Mucosa of descending colon (tissue), 3 donors: Measurements from ENCODE around the gene KCNJ14. TPM values are rescaled to one million over a fixed set of nuclear protein-coding genes. Genes with fewer than 3 reads are reported as not detected.
A peak's percentile ranks its signal among the peaks of the same experiment; 100 is the strongest.

Experiments
- ATAC-seq: fragments of 200-7000 bp; cut with Tn5 transposase; one replicate; pipeline ENCODE4 v1.9.1; 2020; ENCODE audit warnings: mild to moderate bottlenecking, moderate library complexity
- DNase-seq, 3 donors: peaks; one replicate each; pipeline ENCODE4 v3.0.0-alpha.2; 2020
- H3K36me3 ChIP-seq: fragments of 200-600 bp; one replicate; pipeline ENCODE4 v1.8.0; 2021; ENCODE audit warnings: low read depth, mild to moderate bottlenecking
- H3K4me1 ChIP-seq: fragments of 200-600 bp; one replicate; pipeline ENCODE4 v1.8.0; 2021; ENCODE audit warnings: low read depth, mild to moderate bottlenecking
- H3K4me3 ChIP-seq: fragments of 200-600 bp; one replicate; pipeline ENCODE4 v1.8.0; 2021; ENCODE audit warnings: mild to moderate bottlenecking
- H3K9me3 ChIP-seq: fragments of 200-600 bp; one replicate; pipeline ENCODE4 v1.8.0; 2021; ENCODE audit warnings: mild to moderate bottlenecking
- CTCF ChIP-seq: fragments of 200-600 bp; IDR thresholded peaks from one replicate; pipeline ENCODE4 v1.8.0; 2022; ENCODE audit warnings: antibody characterized with exemption, mild to moderate bottlenecking
- intact Hi-C, 2 donors: fragments of 100-400 bp; cut with DNase I in 1 of 2; cut with micrococcal nuclease in 1 of 2; formaldehyde crosslinking; loops; one replicate each; pipeline versions ENCODE4 v1.11.0 to v1.11.1; 2022; cut with DNase I, micrococcal nuclease
- total RNA-seq, 3 donors: library from RNA; stranded (reverse); fragmentation: NEBNext Ultra II Directional in 2 of 3; extraction: Animal tissue kit (Norgen Biotek cat#: 25700) in 2 of 3; gene quantifications; one replicate each; pipeline versions ENCODE4 v1.2.1 to v1.2.4, GENCODE V29; 2021 to 2023
- donor health status: DM: no; HTN: no; CAD: no; lungs with moderate emphysema.
- donor health status: DM: no; HTN: no; CAD: no.
- donor health status: DM: no; HTN: yes; CAD: no.

Gene KCNJ14
- total RNA-seq, 3 donors from 2014 or later = 0.46 to 1.3 (median 0.67) TPM

- no peak for TF ChIP-seq CTCF
- Histone ChIP-seq H3K36me3 (no peaks in the 10 kb centered on the region), H3K4me3 (no peak overlapping the region), H3K9me3 (no peaks in the 10 kb centered on the region), H3K4me1 (no peaks in the 10 kb centered on the region)
- no peak for DNase-seq
- intact Hi-C loops = no loop called here
- no peak for ATAC-seq
These were observed 2.6 kb downstream of the KCNJ14 start for GRCh38 chr19:48458016-48458415.

- Histone ChIP-seq H3K4me1 (no peaks in the 10 kb centered on the region), H3K36me3 (no peaks in the 10 kb centered on the region), H3K4me3 (no peak overlapping the region), H3K9me3 (no peaks in the 10 kb centered on the region)
- ATAC-seq (no peak), DNase-seq (no peak)
- no peak for TF ChIP-seq CTCF
- intact Hi-C loops = no loop called here
These were observed 6.2 kb downstream of the KCNJ14 start for GRCh38 chr19:48461651-48461981.

- ATAC-seq = no peak
- H3K4me1 ChIP-seq = no peaks in the 10 kb centered on the region
These were observed 6.7 kb downstream of the KCNJ14 start for GRCh38 chr19:48461982-48462655.

GRCh38 chr19:48465215-48465614, 9.8 kb downstream of the KCNJ14 start:
- no peaks in the 10 kb centered on the region for H3K9me3 ChIP-seq
- no peak for TF ChIP-seq CTCF
- H3K36me3 ChIP-seq = no peaks in the 10 kb centered on the region
- ATAC-seq = no peak
- intact Hi-C loops = no loop called here
- no peak for DNase-seq
- H3K4me1 ChIP-seq = peaks cover 8% of the 10 kb centered on the region
- no peak overlapping the region for H3K4me3 ChIP-seq

More at GRCh38 chr19:48461982-48462655, 6.7 kb downstream of the KCNJ14 start:
- intact Hi-C loops = no loop called here
- DNase-seq = peak in 1 of 3 donors; percentile 53
- Histone ChIP-seq H3K36me3 (no peaks in the 10 kb centered on the region), H3K4me3 (no peak overlapping the region), H3K9me3 (no peaks in the 10 kb centered on the region)
- no peak for TF ChIP-seq CTCF

GRCh38 chr19:48466561-48467325, 11.4 kb downstream of the KCNJ14 start:
- Histone ChIP-seq H3K36me3 (no peaks in the 10 kb centered on the region), H3K9me3 (no peaks in the 10 kb centered on the region), H3K4me3 (no peak overlapping the region), H3K4me1 (peaks cover 14% of the 10 kb centered on the region)
- TF ChIP-seq CTCF = no peak
- ATAC-seq (no peak), DNase-seq (peak in 1 of 3 donors; percentile 57)
- intact Hi-C loops = no loop called here
